Cerebellar nuclear complex (tissue), 1 donor: ENCODE data around the gene CLEC2A.
"Not testable (repeated sequence)": the region's sequence is repeated elsewhere in the genome, so short reads cannot be mapped to it uniquely, and the experiment has no call there.

ENCODE experiments used
- DNase-seq, 2 experiments: peaks; one replicate each; lab custom pipeline; 2025; lab: John Stamatoyannopoulos, UW

CLEC2A gene

GRCh38 chr12:9881246-9881645, 50.9 kb downstream of the CLEC2A start, which contains the start of gene KLRF2:
TSS of gene KLRF2 (plus strand) at chr12:9881489. CDS start at chr12:9881596, 107 bp downstream.
- no peak for DNase-seq

- no peak for DNase-seq
Measured at GRCh38 chr12:9880532-9881078, 51.6 kb downstream of the CLEC2A start.

- not testable (repeated sequence) for DNase-seq
Measured at GRCh38 chr12:9876120-9876519, 56.0 kb downstream of the CLEC2A start.

- no peak for DNase-seq
Measured at GRCh38 chr12:9872742-9873141, 59.4 kb downstream of the CLEC2A start.

- DNase-seq = no peak
Measured at GRCh38 chr12:9872162-9872561, 60.0 kb downstream of the CLEC2A start.

GRCh38 chr12:9870286-9870866, 61.8 kb downstream of the CLEC2A start:
- no peak for DNase-seq

- DNase-seq = no peak
Measured at GRCh38 chr12:9869307-9870161, 62.6 kb downstream of the CLEC2A start, which contains the start of gene CLEC2B. TSS of gene CLEC2B (minus strand) at chr12:9869354.

- DNase-seq = no peak
Measured at GRCh38 chr12:9868951-9869306, 63.2 kb downstream of the CLEC2A start.

GRCh38 chr12:9868311-9868801, 63.8 kb downstream of the CLEC2A start:
- DNase-seq = no peak

GRCh38 chr12:9867531-9867930, 64.6 kb downstream of the CLEC2A start:
- DNase-seq = no peak

GRCh38 chr12:9866860-9867269, 65.3 kb downstream of the CLEC2A start:
- DNase-seq = no peak

GRCh38 chr12:9864913-9865675, 67.1 kb downstream of the CLEC2A start:
- no peak for DNase-seq
